Activated CD8-positive, alpha-beta memory T cell treated with anti-CD3 and anti-CD28 coated beads for 36 hours (primary cell): Measurements from ENCODE around the gene KCNH4. TPM values are rescaled to one million over a fixed set of nuclear protein-coding genes. Genes with fewer than 3 reads are reported as not detected.

Experiments
- CTCF ChIA-PET: fragments of 350-600 bp; sonication (Branson Sonifier 250); formaldehyde crosslinking; loops from one replicate; lab custom pipeline; 2021; ENCODE audit warnings: antibody characterized with exemption; lab: Charles Lee
- POLR2A ChIA-PET: fragments of 350-600 bp; sonication (Branson Sonifier 250); formaldehyde crosslinking; loops from one replicate; lab custom pipeline; 2021; ENCODE audit warnings: antibody characterized with exemption; lab: Charles Lee
- total RNA-seq, 2 experiments: library from RNA; stranded (reverse); gene quantifications; one replicate each; pipeline ENCODE4 v1.2.3, GENCODE V29; 2021

Gene KCNH4
- total RNA-seq, 2 experiments from 2014 or later = 1.2 to 1.3 TPM

- ChIA-PET POLR2A (interaction anchor here (0.6 to 1.3 kb wide), 5 partner anchors 10 to 92 kb away, joined by 3 to 6 read pairs (median 3); partner anchors contain the start of gene GHDC), CTCF (interaction anchor here (0.5 to 1.8 kb wide), 10 partner anchors 10 to 1579 kb away, joined by 3 to 7 read pairs (median 3); partner anchors contain the start of genes GHDC and NKIRAS2)
These were observed 3.1 kb upstream of the KCNH4 start for GRCh38 chr17:42183741-42184711.

- CTCF ChIA-PET = interaction anchor here (1.0 to 1.4 kb wide), 4 partner anchors 19 to 1578 kb away, joined by 3 to 4 read pairs (median 3); partner anchors contain the start of gene NKIRAS2
These were observed 2.2 kb upstream of the KCNH4 start for GRCh38 chr17:42182927-42183734.

GRCh38 chr17:42181851-42182207 lies 887 bp upstream of the KCNH4 start:
- ChIA-PET CTCF (interaction anchor here (0.6 to 1.9 kb wide), 9 partner anchors 8 to 263 kb away, joined by 3 to 7 read pairs (median 4); partner anchors contain the start of genes ACLY, DNAJC7 and GHDC), POLR2A (interaction anchor here (0.6 to 1.1 kb wide), 2 partner anchors 12 to 242 kb away, joined by 3 to 8 read pairs; partner anchors contain the start of gene GHDC)

More at GRCh38 chr17:42182927-42183734, 2.2 kb upstream of the KCNH4 start:
- POLR2A ChIA-PET = interaction anchor here (1.0 to 1.3 kb wide), 2 partner anchors 10 to 12 kb away, joined by 3 read pairs; partner anchors contain the start of gene GHDC

GRCh38 chr17:42180411-42180921 lies 476 bp downstream of the KCNH4 start:
- ChIA-PET CTCF (interaction anchor here (0.6 to 1.9 kb wide), 9 partner anchors 10 to 133 kb away, joined by 3 to 7 read pairs (median 4); partner anchors contain the start of gene GHDC), POLR2A (interaction anchor here (0.6 kb wide), 1 partner anchor 87 kb away, joined by 3 read pairs; no protein-coding TSS in a partner anchor)

GRCh38 chr17:42179911-42180410 lies 981 bp downstream of the KCNH4 start:
- POLR2A ChIA-PET = interaction anchor here (0.6 kb wide), 1 partner anchor 87 kb away, joined by 3 read pairs; no protein-coding TSS in a partner anchor
- CTCF ChIA-PET = interaction anchor here (0.5 to 1.8 kb wide), 9 partner anchors 14 to 1758 kb away, joined by 3 to 6 read pairs (median 4); partner anchors contain the start of gene GHDC

- POLR2A ChIA-PET = no interaction called here
- CTCF ChIA-PET = interaction anchor here (0.6 to 1.1 kb wide), 6 partner anchors 16 to 214 kb away, joined by 3 to 4 read pairs (median 3); no protein-coding TSS in a partner anchor
These were observed 1.6 kb downstream of the KCNH4 start for GRCh38 chr17:42179335-42179734.

- CTCF ChIA-PET = interaction anchor here (0.6 to 1.1 kb wide), 4 partner anchors 15 to 171 kb away, joined by 3 to 4 read pairs (median 3); no protein-coding TSS in a partner anchor
- POLR2A ChIA-PET = interaction anchor here (0.6 kb wide), 1 partner anchor 196 kb away, joined by 6 read pairs; no protein-coding TSS in a partner anchor
These were observed 2.1 kb downstream of the KCNH4 start for GRCh38 chr17:42178817-42179216.

- ChIA-PET CTCF (no interaction called here), POLR2A (no interaction called here)
These were observed 3.3 kb downstream of the KCNH4 start for GRCh38 chr17:42177684-42178083.

- POLR2A ChIA-PET = interaction anchor here (0.5 kb wide), 1 partner anchor 488 kb away, joined by 5 read pairs; no protein-coding TSS in a partner anchor
- CTCF ChIA-PET = interaction anchor here (0.6 kb wide), 1 partner anchor 15 kb away, joined by 8 read pairs; no protein-coding TSS in a partner anchor
These were observed 6.7 kb downstream of the KCNH4 start for GRCh38 chr17:42174126-42174783.

GRCh38 chr17:42171831-42172230 lies 9.1 kb downstream of the KCNH4 start:
- ChIA-PET POLR2A (no interaction called here), CTCF (interaction anchor here (0.6 kb wide), 1 partner anchor 207 kb away, joined by 3 read pairs; no protein-coding TSS in a partner anchor)

- POLR2A ChIA-PET = no interaction called here
- CTCF ChIA-PET = no interaction called here
These were observed 11.6 kb downstream of the KCNH4 start for GRCh38 chr17:42169351-42169750.

- CTCF ChIA-PET = no interaction called here
- POLR2A ChIA-PET = no interaction called here
These were observed 13.1 kb downstream of the KCNH4 start for GRCh38 chr17:42167807-42168206.

GRCh38 chr17:42166196-42166763 lies 14.7 kb downstream of the KCNH4 start:
- CTCF ChIA-PET = no interaction called here

GRCh38 chr17:42165751-42166150 lies 15.2 kb downstream of the KCNH4 start:
- ChIA-PET CTCF (no interaction called here), POLR2A (no interaction called here)

More at GRCh38 chr17:42166196-42166763, 14.7 kb downstream of the KCNH4 start:
- POLR2A ChIA-PET = no interaction called here

GRCh38 chr17:42163696-42164407 lies 17.1 kb downstream of the KCNH4 start:
- ChIA-PET POLR2A (no interaction called here), CTCF (interaction anchor here (0.8 to 1.9 kb wide), 5 partner anchors 15 to 58 kb away, joined by 3 to 4 read pairs (median 3); partner anchors contain the start of gene KCNH4)

GRCh38 chr17:42163113-42163512 lies 17.8 kb downstream of the KCNH4 start:
- ChIA-PET CTCF (interaction anchor here (0.9 to 1.9 kb wide), 4 partner anchors 18 to 59 kb away, joined by 3 to 4 read pairs (median 4); partner anchors contain the start of gene KCNH4), POLR2A (no interaction called here)
